Osteoblast (primary cell): ENCODE measurements around the gene EBF4. TPM values are rescaled to one million over a fixed set of nuclear protein-coding genes. Genes with fewer than 3 reads are reported as not detected.

Experiments used
- DNase-seq: peaks from one replicate; pipeline ENCODE4 v3.0.0; 2011; ENCODE audit warnings: low spot score, mixed read lengths; ENCODE audit not compliant: insufficient read length; ENCODE audit errors: missing footprints
- H2AFZ ChIP-seq: 2 replicates; pipeline ENCODE4 v1.6.0; 2011; ENCODE audit warnings: mild to moderate bottlenecking, low read length
- H3K27ac ChIP-seq: 2 replicates; pipeline ENCODE4 v1.5.1; 2011; ENCODE audit warnings: mild to moderate bottlenecking, low read depth, low read length, moderate library complexity
- H3K27me3 ChIP-seq: 2 replicates; pipeline ENCODE4 v1.6.0; 2012; ENCODE audit warnings: mild to moderate bottlenecking, control low read depth, inconsistent platforms, low read length, moderate library complexity; ENCODE audit not compliant: insufficient read depth
- H3K36me3 ChIP-seq: 2 replicates; pipeline ENCODE4 v1.5.1; 2011; ENCODE audit warnings: mild to moderate bottlenecking, low read length, control low read depth, moderate library complexity; ENCODE audit not compliant: insufficient read depth
- H3K4me1 ChIP-seq: 2 replicates; pipeline ENCODE4 v1.5.1; 2011; ENCODE audit warnings: mild to moderate bottlenecking, low read length, control low read depth, moderate library complexity; ENCODE audit not compliant: insufficient read depth
- H3K4me2 ChIP-seq: 2 replicates; pipeline ENCODE4 v1.6.0; 2011; ENCODE audit warnings: mild to moderate bottlenecking, low read length; ENCODE audit not compliant: insufficient read depth
- H3K4me3 ChIP-seq: fragments of 200-600 bp; sonication (generic); 3 replicates; pipeline ENCODE4 v1.5.1; 2012; ENCODE audit warnings: mild to moderate bottlenecking, low read length, inconsistent platforms; ENCODE audit not compliant: insufficient read depth
- H3K79me2 ChIP-seq: 2 replicates; pipeline ENCODE4 v1.6.0; 2012; ENCODE audit warnings: mild to moderate bottlenecking, low read length, control low read depth, inconsistent platforms; ENCODE audit not compliant: insufficient read depth
- H3K9me3 ChIP-seq: 2 replicates; pipeline ENCODE4 v1.5.1; 2011; ENCODE audit warnings: low read depth, low read length, control low read depth
- H4K20me1 ChIP-seq: 2 replicates; pipeline ENCODE4 v1.6.0; 2012; ENCODE audit warnings: mild to moderate bottlenecking, low read length, control low read depth; ENCODE audit not compliant: insufficient read depth
- total RNA-seq: library from RNA; depleted of rRNA; stranded (reverse); fragments of >200 nt; gene quantifications from 2 replicates; pipeline ENCODE4 v1.2.3, GENCODE V29; 2012
- TF ChIP-seq, protein P1 (sequence below): IDR thresholded peaks from 2 replicates; pipeline ENCODE4 v1.5.1; 2011; ENCODE audit warnings: mild to moderate bottlenecking, low read depth, low read length, moderate library complexity; ENCODE audit errors: extremely low read depth

Gene EBF4
- total RNA-seq, 1 donor = under 0.01 TPM

DNA sequence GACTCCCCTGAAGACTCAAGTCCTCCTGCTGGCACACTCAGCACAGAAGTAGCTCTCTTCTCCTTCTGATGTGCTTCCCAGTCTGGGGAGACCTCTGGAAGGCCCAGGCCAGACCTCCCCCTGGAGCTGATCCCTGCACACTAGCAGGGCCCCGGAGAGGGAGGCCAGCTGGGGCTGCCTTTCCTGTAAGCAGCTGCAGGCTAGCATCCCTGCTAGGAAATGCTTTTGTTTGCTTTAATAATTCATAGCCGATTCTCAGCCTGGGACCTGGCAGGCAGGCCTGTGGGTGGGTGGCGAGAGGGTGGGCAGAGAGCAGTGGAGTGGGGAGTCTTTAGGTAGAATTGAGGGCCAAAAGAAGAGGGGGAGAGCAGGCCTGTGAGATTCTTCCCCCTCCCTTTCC is 5.2 kb downstream of the EBF4 start:
- H3K79me2 ChIP-seq = no peaks in the 10 kb centered on the region
- no peaks in the 10 kb centered on the region for H4K20me1 ChIP-seq
- H3K4me2 ChIP-seq = no peak overlapping the region
- no peak overlapping the region for H3K4me3 ChIP-seq
- no peaks in the 10 kb centered on the region for H3K4me1 ChIP-seq
- H3K9me3 ChIP-seq = no peaks in the 10 kb centered on the region
- H2AFZ ChIP-seq = no peak overlapping the region
- TF ChIP-seq, protein P1, sequence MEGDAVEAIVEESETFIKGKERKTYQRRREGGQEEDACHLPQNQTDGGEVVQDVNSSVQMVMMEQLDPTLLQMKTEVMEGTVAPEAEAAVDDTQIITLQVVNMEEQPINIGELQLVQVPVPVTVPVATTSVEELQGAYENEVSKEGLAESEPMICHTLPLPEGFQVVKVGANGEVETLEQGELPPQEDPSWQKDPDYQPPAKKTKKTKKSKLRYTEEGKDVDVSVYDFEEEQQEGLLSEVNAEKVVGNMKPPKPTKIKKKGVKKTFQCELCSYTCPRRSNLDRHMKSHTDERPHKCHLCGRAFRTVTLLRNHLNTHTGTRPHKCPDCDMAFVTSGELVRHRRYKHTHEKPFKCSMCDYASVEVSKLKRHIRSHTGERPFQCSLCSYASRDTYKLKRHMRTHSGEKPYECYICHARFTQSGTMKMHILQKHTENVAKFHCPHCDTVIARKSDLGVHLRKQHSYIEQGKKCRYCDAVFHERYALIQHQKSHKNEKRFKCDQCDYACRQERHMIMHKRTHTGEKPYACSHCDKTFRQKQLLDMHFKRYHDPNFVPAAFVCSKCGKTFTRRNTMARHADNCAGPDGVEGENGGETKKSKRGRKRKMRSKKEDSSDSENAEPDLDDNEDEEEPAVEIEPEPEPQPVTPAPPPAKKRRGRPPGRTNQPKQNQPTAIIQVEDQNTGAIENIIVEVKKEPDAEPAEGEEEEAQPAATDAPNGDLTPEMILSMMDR = no peak
- peak; percentile 77 for DNase-seq
- H3K27me3 ChIP-seq = peaks cover 63% of the 10 kb centered on the region
- no peaks in the 10 kb centered on the region for H3K36me3 ChIP-seq
- no peak overlapping the region for H3K27ac ChIP-seq

DNA sequence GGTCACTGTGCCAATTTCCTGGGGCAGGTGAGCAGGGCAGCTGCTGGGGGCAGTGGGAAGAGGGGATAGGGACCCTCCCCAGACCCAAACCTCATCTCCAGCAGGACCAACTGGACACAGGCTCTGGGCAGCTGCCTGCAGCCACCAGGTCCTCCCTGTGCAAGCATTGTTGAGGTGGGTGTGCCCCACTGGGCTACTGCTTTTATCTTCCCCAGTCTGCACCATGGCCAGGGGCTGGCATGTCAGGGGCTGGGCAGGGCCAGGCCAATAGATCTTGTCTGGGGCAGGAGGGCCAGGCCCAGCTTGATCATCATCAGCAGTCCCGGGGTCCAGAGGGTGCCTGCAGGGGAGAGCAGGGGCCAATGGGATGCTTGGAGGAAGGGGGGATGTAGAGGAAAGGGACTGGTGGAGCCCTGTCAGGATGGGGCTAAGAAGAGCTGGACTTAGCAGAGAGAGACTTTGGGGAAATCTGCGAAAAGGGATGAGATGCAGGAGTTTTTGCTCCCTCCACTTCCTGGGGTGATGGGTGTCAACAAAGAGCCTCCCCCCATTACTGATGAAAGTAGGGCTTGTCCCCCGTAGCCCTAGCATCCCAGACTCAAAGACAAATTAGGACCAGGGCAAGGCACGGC is 5.7 kb downstream of the EBF4 start:
- H3K79me2 ChIP-seq = no peaks in the 10 kb centered on the region
- H3K4me1 ChIP-seq = no peaks in the 10 kb centered on the region
- TF ChIP-seq, protein P1 = no peak
- H3K9me3 ChIP-seq = no peaks in the 10 kb centered on the region
- no peaks in the 10 kb centered on the region for H3K36me3 ChIP-seq
- H3K27me3 ChIP-seq = peaks cover 62% of the 10 kb centered on the region
- no peak overlapping the region for H3K27ac ChIP-seq
- no peaks in the 10 kb centered on the region for H4K20me1 ChIP-seq
- H3K4me3 ChIP-seq = no peak overlapping the region
- H3K4me2 ChIP-seq = no peak overlapping the region
- DNase-seq = peak; percentile 55
- no peak overlapping the region for H2AFZ ChIP-seq

DNA sequence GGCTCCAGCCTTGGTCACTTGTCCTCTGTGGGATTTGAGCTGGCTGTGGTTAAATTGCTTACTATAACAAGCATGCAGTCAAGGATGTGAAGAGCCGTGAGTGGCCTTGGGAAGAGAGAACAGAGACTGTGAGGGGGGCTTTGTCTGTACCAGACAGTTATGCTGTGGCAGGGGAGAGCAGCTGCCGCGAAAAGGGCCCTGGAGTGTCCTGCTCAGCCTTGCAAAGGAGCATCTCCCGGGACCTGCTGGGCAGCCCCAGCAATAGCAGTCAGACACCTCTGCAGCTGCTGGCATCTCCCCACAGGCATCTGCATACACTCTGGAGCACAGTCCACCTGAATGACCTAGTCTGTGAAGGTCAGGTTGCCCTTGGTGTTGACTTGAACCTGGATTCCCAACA is 6.3 kb downstream of the EBF4 start:
- H2AFZ ChIP-seq = no peak overlapping the region
- peaks cover 56% of the 10 kb centered on the region for H3K27me3 ChIP-seq
- peak; percentile 48 for DNase-seq
- no peaks in the 10 kb centered on the region for H3K9me3 ChIP-seq
- no peaks in the 10 kb centered on the region for H3K36me3 ChIP-seq
- H3K4me1 ChIP-seq = no peaks in the 10 kb centered on the region
- no peaks in the 10 kb centered on the region for H3K79me2 ChIP-seq
- TF ChIP-seq, protein P1 = no peak
- no peak overlapping the region for H3K27ac ChIP-seq
- no peak overlapping the region for H3K4me2 ChIP-seq
- H4K20me1 ChIP-seq = no peaks in the 10 kb centered on the region
- no peak overlapping the region for H3K4me3 ChIP-seq

DNA sequence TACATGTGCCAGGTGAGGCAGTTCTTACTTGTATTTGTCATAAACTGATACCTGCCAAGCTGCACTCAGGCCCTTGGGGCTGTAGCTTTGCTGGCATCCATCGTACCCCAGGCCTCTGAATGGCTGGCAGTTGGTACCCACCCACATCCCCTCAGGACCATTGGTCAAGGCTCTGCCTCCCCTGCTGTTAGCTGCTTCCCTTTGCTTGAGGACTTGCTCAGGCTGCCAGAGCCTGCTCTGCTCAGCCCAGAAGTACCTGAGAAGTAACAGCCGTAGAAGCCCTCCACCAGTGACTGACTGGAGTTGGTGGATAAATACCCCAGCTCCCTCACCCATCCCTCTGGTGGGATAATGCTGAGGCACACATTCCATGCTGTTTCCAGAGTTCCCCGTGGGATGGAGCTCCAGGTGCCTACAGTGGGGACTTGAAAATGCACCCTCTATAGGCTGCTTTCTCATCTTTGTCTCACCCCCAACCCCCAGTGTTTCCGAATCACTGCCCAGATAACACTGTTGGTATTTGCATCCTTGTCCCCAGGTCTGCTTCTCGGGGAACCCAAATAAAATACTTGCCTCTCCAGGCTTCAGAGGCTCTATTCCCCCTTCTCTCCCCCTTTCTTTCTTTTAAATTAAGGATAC is 7.3 kb downstream of the EBF4 start:
- no peak overlapping the region for H3K4me3 ChIP-seq
- TF ChIP-seq, protein P1 = no peak
- no peaks in the 10 kb centered on the region for H4K20me1 ChIP-seq
- peaks cover 46% of the 10 kb centered on the region for H3K27me3 ChIP-seq
- no peaks in the 10 kb centered on the region for H3K79me2 ChIP-seq
- H3K4me2 ChIP-seq = no peak overlapping the region
- DNase-seq = no peak
- H3K27ac ChIP-seq = no peak overlapping the region
- H3K4me1 ChIP-seq = no peaks in the 10 kb centered on the region
- no peaks in the 10 kb centered on the region for H3K36me3 ChIP-seq
- no peak overlapping the region for H2AFZ ChIP-seq
- no peaks in the 10 kb centered on the region for H3K9me3 ChIP-seq
